Stimulated activated CD8-positive, alpha-beta memory T cell treated with anti-CD3 and anti-CD28 coated beads, Interleukin-15, amount 100 ng/mL, for 48 hours (primary cell): ENCODE data around the gene NAV3.

Source experiments
- DNase-seq, 2 donors: peaks; one replicate each; pipeline ENCODE4 v3.0.0-alpha.2; 2020; ENCODE audit warnings: low read depth in 2 of 2

NAV3 gene

GRCh38 chr12:77924703-77925102 lies 94.0 kb downstream of the NAV3 start:
- no peak for DNase-seq

- peak; percentile 0 to 5 for DNase-seq
Observed at GRCh38 chr12:77925536-77926108, 94.9 kb downstream of the NAV3 start.

GRCh38 chr12:77928078-77928477 lies 97.4 kb downstream of the NAV3 start:
- DNase-seq = no peak

DNA sequence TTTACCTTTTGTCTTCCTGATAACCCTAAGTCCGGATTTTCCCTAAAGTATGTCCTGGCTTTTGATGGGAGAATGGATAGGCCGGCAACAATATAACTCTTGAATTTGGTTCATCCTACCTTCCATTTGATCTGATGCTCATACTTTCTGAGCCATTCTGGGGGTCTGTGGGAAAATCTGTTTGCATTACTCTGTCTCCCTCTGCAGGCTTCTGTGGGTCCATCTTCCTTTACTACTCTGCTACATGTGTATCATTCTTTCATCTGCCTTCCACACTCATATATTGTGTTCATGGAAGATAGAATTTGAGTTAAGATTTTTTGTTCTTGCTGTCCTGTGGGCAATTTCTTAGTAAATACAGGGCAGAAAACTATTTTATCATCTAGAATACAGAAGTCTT lies 101.5 kb downstream of the NAV3 start:
- DNase-seq = no peak

DNA sequence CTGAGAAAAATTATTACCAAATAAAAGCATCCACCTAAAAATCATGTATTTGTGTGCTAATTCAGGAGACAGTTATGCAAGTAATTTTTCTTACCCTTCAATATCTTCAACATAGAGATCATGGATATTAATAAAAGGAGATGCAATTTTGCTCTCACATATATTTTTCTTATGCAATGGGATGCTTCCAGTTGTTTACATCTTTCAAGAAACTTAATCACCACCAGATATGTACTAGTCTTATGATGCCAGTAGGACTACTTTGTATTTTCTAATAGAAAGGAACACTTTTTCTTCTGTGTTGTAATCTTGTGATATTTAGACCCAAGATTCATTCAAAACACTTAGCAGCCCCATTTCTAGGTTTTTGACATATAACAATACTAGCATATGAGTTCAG lies 107.6 kb downstream of the NAV3 start:
- DNase-seq = no peak

DNA sequence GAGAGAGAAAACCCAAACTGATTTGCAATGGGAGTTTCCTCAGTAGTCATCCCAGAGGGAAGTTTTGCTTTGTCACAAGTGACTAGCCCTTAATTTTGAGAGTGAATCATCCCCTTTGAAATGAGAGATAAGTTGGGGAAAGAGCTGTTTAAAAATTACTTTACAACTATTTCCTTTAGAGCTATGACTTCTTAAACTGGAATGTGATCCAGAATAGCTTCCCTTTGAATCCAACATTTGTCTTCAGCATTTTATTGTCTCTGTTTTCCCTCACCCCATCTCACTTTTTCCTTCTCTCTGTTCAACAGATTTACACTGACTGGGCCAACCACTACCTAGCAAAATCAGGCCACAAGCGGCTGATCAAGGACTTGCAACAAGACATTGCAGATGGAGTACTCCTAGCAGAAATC lies 109.3 kb downstream of the NAV3 start:
- no peak for DNase-seq

DNA sequence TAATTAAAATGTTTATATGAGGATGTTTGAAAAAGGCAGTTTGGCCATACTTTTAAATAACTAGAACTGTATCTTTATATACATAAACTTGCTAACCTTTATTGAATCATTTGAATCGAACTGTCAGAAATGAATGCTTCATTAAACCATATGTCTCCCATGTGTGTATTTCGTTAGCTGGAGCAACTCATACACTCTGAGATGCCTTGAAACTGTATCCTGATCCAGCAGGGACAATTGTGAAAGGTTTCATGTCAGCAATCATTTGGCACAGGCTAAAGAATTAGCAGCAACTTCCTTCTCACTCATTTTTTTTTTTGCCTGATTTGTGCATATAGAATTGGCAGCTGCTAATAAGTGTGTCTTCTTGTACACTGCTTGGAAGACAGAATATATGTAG lies 109.9 kb downstream of the NAV3 start:
- no peak for DNase-seq

- DNase-seq = no peak
Observed at GRCh38 chr12:77941401-77941800, 110.7 kb downstream of the NAV3 start.

- no peak for DNase-seq
Observed at GRCh38 chr12:77943466-77943865, 112.8 kb downstream of the NAV3 start.

DNA sequence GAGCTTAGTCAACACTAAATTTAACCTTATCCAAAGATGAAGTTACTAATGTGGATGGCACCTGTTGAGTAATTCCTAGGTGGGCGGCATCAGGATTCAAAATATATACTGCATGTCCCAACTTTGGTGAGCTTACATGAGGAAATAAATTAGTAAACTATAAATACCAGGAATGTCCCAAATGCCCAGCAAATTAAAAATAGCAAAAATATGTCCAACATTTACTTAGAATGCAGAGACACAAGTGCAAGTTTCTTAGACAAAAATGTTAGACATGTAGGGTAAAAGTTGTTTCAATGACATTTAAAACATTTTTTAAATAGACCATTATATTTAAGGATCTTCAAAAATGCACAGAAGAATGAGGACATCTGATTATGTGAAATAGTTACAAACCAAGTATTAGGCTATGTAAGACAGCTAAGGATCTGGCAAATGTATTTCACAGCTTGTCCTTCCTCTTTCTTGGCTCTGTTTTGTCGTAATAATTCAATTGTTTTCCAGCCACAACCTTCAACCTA lies 115.9 kb downstream of the NAV3 start:
- no peak for DNase-seq

GRCh38 chr12:77947330-77947729 lies 116.6 kb downstream of the NAV3 start:
- DNase-seq = no peak

DNA sequence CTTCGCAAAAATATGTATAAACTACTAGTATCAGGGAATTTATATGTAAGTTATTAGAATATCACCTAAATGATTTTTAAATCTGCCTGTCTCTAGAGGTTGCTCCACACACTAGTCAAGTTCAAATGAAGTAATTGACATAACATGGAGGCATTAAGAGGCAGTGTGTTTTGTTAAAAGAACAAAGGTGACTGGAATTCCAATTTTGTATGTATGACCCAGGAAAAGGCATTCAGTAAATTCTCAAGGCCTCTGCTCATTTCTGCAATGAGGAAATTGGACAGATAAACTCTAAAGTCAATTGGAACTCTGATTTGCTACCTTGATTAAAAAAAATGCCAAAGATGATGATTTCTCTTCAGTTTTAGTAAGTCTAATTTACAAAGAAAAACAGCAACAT lies 117.1 kb downstream of the NAV3 start:
- no peak for DNase-seq

GRCh38 chr12:77949943-77950342 lies 119.2 kb downstream of the NAV3 start:
- DNase-seq = no peak

DNA sequence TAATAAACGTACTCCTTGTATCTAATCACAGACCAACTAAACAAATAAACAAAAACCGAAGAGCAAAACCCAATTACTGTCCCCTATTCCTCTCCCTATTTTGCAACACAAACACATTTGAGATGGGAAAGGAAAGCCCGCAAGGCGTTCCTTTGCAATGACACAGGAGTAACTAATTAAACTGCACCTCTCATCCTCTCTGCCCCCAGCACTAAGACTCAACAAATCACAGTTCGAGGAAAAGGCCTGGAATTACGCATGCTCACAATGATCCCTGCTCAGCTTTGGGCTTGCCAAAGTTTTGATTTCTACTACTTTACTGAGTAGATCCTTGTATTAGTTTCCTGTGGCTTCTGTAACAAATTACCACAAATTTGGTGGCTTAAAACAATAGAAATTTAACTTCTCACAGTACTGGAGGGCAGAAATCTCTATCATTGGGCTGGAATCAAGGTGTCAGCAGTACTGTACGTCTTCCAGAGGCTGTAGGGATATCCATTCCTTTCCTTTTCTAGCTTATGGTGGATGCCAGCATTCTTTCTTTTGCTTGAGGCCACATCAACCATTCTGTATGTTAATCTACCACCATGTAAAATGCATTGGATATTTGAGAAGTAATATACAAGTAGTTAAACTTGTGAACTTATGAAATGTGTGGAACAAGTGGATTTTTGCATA lies 123.0 kb downstream of the NAV3 start:
- DNase-seq = no peak

- DNase-seq = no peak
Observed at GRCh38 chr12:77954206-77954555, 123.5 kb downstream of the NAV3 start.

- no peak for DNase-seq
Observed at GRCh38 chr12:77957062-77957461, 126.4 kb downstream of the NAV3 start.

GRCh38 chr12:77963576-77964178 lies 133.0 kb downstream of the NAV3 start:
- no peak for DNase-seq

DNA sequence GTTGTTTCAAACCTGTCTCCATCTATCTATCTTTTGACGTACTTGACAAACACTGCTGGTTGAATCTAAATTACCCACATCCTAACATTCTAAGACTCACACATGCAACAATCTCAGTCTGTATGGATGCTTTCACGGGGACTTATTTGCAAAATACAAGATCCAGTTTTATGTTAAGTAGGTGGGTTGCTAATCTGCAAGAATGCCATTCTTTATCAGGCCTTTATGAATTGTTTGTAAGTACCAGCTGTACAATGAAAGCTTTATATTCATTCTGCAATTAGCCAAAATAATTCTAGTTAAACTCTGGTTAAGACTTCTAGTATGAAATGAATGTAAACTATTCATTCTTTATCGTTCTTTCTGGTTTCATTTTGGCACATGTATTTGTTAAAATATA lies 135.1 kb downstream of the NAV3 start:
- DNase-seq = no peak

DNA sequence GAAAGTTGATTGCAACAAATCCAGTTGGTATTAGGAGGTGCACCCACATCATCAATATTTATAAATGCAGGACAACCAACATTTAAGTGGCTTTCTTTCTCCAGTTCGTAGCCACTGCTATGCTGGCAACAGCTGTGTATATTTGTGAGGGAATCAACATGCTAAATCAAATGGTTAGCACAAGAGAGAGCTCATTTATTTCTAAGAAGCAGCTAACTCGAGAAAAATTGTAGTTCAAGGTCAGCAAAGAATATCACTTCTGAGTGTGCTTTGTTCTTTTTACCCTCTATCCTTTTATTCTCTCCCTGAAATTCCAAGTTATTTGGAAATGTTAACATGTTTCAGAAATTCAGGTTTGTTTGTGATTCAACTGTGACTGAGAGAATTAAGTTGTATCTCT lies 137.3 kb downstream of the NAV3 start:
- no peak for DNase-seq

GRCh38 chr12:77968571-77968970 lies 137.9 kb downstream of the NAV3 start:
- DNase-seq = no peak

DNA sequence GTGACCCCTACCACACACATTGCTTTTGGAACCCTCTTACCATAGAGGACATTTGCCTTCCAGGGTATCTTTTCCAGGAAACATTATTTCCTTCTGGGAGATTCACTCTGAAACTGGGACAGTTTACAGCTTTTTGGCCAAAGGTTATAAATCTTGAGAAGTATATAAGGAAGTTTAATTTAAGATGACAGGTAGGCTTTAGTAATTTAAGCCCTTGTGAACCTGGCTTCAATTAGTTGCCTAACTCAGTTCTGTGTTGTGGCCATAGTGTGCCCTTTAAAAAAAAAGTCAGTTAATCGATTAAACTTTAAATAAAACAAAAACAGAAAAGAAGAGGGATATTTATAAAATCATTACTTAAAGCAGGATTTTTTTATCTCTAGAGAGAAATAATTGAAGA lies 142.9 kb downstream of the NAV3 start:
- DNase-seq = no peak

DNA sequence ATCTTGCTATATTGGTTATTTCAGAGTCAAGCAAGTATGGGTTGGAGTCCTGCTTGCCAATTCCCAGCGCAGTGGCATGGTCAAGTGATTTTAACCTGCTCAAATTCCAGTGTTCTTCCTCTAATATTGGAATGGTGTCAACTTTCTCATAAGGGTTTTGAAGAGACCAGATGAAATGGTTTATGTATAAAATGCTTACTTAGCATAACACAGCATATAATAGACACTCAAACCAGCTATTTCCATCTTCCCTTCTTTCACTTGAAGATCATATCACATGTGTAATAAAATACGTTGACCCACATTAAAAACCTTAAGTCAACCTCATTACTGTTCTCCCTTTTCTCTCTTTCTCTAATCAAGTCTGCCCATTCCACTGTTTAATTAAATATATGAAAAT lies 144.0 kb downstream of the NAV3 start:
- no peak for DNase-seq

GRCh38 chr12:77979597-77980250 lies 149.0 kb downstream of the NAV3 start:
- DNase-seq = no peak
